Type B pancreatic cell (in vitro differentiated cells): ENCODE data around the gene TRUB1. TPM values are rescaled to one million over a fixed set of nuclear protein-coding genes. Genes with fewer than 3 reads are reported as not detected.

Source experiments
- DNase-seq: peaks from one replicate; pipeline ENCODE4 v3.0.0; 2021; ENCODE audit warnings: mixed read lengths; ENCODE audit not compliant: unreplicated experiment; ENCODE audit errors: extremely low spot score
- H3K27ac Mint-ChIP-seq: 2 replicates; pipeline ENCODE4 v1.8.0; 2021; ENCODE audit warnings: mild to moderate bottlenecking, mixed read lengths
- H3K27me3 Mint-ChIP-seq: 2 replicates; pipeline ENCODE4 v1.8.0; 2021; ENCODE audit warnings: mixed read lengths
- H3K36me3 Mint-ChIP-seq: 2 replicates; pipeline ENCODE4 v1.8.0; 2021; ENCODE audit warnings: mixed read lengths
- H3K4me1 Mint-ChIP-seq: one replicate; pipeline ENCODE4 v1.8.0; 2021; ENCODE audit warnings: mixed read lengths; ENCODE audit not compliant: unreplicated experiment
- H3K4me3 Mint-ChIP-seq: 2 replicates; pipeline ENCODE4 v1.8.0; 2021; ENCODE audit warnings: mild to moderate bottlenecking, mixed read lengths
- H3K9me3 Mint-ChIP-seq: 2 replicates; pipeline ENCODE4 v1.8.0; 2021; ENCODE audit warnings: mixed read lengths
- total RNA-seq: library from RNA; stranded (reverse); gene quantifications from 2 replicates; pipeline ENCODE4 v1.2.1, GENCODE V29; 2021; ENCODE audit warnings: low replicate concordance
- TF ChIP-seq, protein P1 (sequence below): fragments of 200-600 bp; sonication (generic); conservative IDR thresholded peaks from 2 replicates; pipeline ENCODE4 v1.5.0; 2021; ENCODE audit warnings: antibody characterized with exemption, mild to moderate bottlenecking

TRUB1 gene
- total RNA-seq, 1 donor from 2014 or later: 19.3 TPM

- peaks cover 13% of the 10 kb centered on the region for H3K4me1 Mint-ChIP-seq
- no peaks in the 10 kb centered on the region for H3K27me3 Mint-ChIP-seq
- H3K36me3 Mint-ChIP-seq: peaks cover 12% of the 10 kb centered on the region
- H3K4me3 Mint-ChIP-seq: no peak overlapping the region
- DNase-seq: no peak
- no peak overlapping the region for H3K27ac Mint-ChIP-seq
- H3K9me3 Mint-ChIP-seq: no peaks in the 10 kb centered on the region
- TF ChIP-seq, protein P1, sequence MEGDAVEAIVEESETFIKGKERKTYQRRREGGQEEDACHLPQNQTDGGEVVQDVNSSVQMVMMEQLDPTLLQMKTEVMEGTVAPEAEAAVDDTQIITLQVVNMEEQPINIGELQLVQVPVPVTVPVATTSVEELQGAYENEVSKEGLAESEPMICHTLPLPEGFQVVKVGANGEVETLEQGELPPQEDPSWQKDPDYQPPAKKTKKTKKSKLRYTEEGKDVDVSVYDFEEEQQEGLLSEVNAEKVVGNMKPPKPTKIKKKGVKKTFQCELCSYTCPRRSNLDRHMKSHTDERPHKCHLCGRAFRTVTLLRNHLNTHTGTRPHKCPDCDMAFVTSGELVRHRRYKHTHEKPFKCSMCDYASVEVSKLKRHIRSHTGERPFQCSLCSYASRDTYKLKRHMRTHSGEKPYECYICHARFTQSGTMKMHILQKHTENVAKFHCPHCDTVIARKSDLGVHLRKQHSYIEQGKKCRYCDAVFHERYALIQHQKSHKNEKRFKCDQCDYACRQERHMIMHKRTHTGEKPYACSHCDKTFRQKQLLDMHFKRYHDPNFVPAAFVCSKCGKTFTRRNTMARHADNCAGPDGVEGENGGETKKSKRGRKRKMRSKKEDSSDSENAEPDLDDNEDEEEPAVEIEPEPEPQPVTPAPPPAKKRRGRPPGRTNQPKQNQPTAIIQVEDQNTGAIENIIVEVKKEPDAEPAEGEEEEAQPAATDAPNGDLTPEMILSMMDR: no peak
Measured at GRCh38 chr10:114974625-114975024, 36.6 kb downstream of the TRUB1 start.

DNA sequence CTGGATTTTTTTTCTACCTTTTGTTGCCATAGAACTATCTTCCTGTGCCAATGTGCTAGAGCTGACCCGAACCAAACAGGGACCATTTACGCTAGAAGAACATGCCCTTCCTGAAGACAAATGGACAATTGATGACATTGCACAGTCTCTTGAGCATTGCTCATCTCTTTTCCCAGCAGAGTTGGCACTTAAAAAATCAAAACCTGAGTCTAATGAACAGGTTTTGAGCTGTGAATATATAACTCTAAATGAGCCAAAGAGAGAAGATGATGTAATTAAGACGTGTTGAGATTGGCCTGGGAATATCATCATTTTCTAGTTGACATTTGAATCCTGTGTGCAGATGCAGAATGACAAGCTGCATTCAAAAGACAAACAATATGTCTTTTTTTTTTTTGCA is 37.1 kb downstream of the TRUB1 start:
- H3K4me1 Mint-ChIP-seq: peaks cover 13% of the 10 kb centered on the region
- peaks cover 12% of the 10 kb centered on the region for H3K36me3 Mint-ChIP-seq
- TF ChIP-seq, protein P1: no peak
- H3K4me3 Mint-ChIP-seq: no peak overlapping the region
- H3K27me3 Mint-ChIP-seq: no peaks in the 10 kb centered on the region
- no peak overlapping the region for H3K27ac Mint-ChIP-seq
- DNase-seq: no peak
- H3K9me3 Mint-ChIP-seq: no peaks in the 10 kb centered on the region

DNA sequence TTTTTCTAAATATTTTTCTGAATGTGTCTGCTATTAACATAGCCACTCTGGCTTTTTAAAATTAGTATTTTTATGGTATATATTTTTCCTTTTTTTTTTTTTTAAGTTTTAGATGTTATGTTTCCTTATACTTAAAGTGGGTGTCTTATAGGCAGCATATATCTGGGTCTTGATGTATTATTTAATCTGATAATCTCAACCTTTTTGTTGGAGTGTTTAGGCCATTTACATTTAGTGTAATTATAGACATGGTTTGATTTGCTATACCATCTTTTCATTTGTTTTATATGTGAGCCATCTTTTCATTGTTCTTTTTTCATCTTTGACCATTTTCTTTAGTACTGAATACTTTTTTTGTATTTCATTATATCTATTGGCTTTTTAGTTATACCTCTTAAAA is 45.0 kb downstream of the TRUB1 start:
- Mint-ChIP-seq H3K9me3 (peaks cover 23% of the 10 kb centered on the region), H3K27ac (no peak overlapping the region), H3K36me3 (peaks cover 50% of the 10 kb centered on the region)

GRCh38 chr10:114987995-114988394 is 50.0 kb downstream of the TRUB1 start:
- Mint-ChIP-seq H3K27me3 (no peaks in the 10 kb centered on the region), H3K36me3 (peaks cover 33% of the 10 kb centered on the region), H3K4me1 (no peaks in the 10 kb centered on the region), H3K9me3 (peaks cover 18% of the 10 kb centered on the region), H3K4me3 (no peak overlapping the region), H3K27ac (no peak overlapping the region)
- DNase-seq: no peak
- TF ChIP-seq, protein P1: no peak

More for the DNA sequence above, 45.0 kb downstream of the TRUB1 start:
- no peak for DNase-seq
- no peak overlapping the region for H3K4me3 Mint-ChIP-seq
- TF ChIP-seq, protein P1: no peak
- H3K27me3 Mint-ChIP-seq: no peaks in the 10 kb centered on the region
- no peaks in the 10 kb centered on the region for H3K4me1 Mint-ChIP-seq

DNA sequence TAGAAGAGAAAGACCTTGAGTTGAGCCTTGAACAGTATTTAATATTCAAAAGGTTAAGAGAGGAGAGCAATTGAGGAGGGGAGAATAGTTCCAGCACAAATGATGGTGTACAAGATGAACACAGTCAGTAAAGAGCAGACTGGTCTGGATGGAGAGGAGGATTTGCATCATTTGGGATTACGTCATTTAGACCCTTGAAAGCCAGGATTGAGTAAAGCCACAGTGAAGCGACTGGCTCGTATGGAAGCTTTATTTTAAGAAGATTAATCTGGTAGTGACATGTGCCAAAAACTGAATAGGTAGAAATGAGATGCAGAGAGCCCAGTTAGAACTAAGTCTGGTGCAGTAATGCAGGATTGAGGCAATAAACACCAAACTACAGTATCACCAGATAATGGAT is 52.6 kb downstream of the TRUB1 start:
- Mint-ChIP-seq H3K27me3 (no peaks in the 10 kb centered on the region), H3K9me3 (peaks cover 6% of the 10 kb centered on the region), H3K4me1 (no peaks in the 10 kb centered on the region), H3K4me3 (no peak overlapping the region), H3K36me3 (peaks cover 9% of the 10 kb centered on the region), H3K27ac (no peak overlapping the region)
- DNase-seq: no peak
- TF ChIP-seq, protein P1: no peak

GRCh38 chr10:114990991-114991390 is 53.0 kb downstream of the TRUB1 start:
- Mint-ChIP-seq H3K27ac (no peak overlapping the region), H3K4me3 (no peak overlapping the region), H3K36me3 (peaks cover 7% of the 10 kb centered on the region), H3K9me3 (peaks cover 6% of the 10 kb centered on the region), H3K4me1 (no peaks in the 10 kb centered on the region), H3K27me3 (no peaks in the 10 kb centered on the region)
- DNase-seq: no peak
- TF ChIP-seq, protein P1: no peak
